CD8-positive, alpha-beta memory T cell (primary cell): Measurements from ENCODE around the gene AZU1. TPM values are rescaled to one million over a fixed set of nuclear protein-coding genes. Genes with fewer than 3 reads are reported as not detected.
"Not testable (repeated sequence)": the region's sequence is repeated elsewhere in the genome, so short reads cannot be mapped to it uniquely, and the experiment has no call there.

Experiments
- CTCF ChIA-PET: fragments of 350-600 bp; sonication (Branson Sonifier 250); formaldehyde crosslinking; loops from one replicate; lab custom pipeline; 2021; ENCODE audit warnings: antibody characterized with exemption; lab: Charles Lee
- POLR2A ChIA-PET: fragments of 350-600 bp; sonication (Branson Sonifier 250); formaldehyde crosslinking; loops from one replicate; lab custom pipeline; 2021; ENCODE audit warnings: antibody characterized with exemption; lab: Charles Lee
- DNase-seq, 5 donors: peaks; one replicate each; pipeline versions ENCODE4 v3.0.0 to v3.0.0-alpha.2; 2020 to 2022; ENCODE audit warnings: mixed read lengths in 1 of 5
- H3K27ac ChIP-seq: one replicate; pipeline ENCODE4 v1.7.0; 2013; ENCODE audit warnings: low read depth, mild to moderate bottlenecking, low read length, moderate library complexity
- H3K27me3 ChIP-seq: 2 replicates; pipeline ENCODE4 v1.7.0; 2013; ENCODE audit warnings: low read length, mild to moderate bottlenecking; ENCODE audit not compliant: insufficient read depth, poor library complexity, severe bottlenecking
- H3K36me3 ChIP-seq: 2 replicates; pipeline ENCODE4 v1.7.0; 2013; ENCODE audit warnings: mild to moderate bottlenecking, low read length, moderate library complexity; ENCODE audit not compliant: insufficient read depth
- H3K4me1 ChIP-seq: 2 replicates; pipeline ENCODE4 v1.7.0; 2013; ENCODE audit warnings: mild to moderate bottlenecking, low read length, moderate library complexity; ENCODE audit not compliant: insufficient read depth
- H3K4me3 ChIP-seq: 2 replicates; pipeline ENCODE4 v1.7.0; 2013; ENCODE audit warnings: mild to moderate bottlenecking, low read length
- H3K9me3 ChIP-seq: 2 replicates; pipeline ENCODE4 v1.7.0; 2013; ENCODE audit warnings: mild to moderate bottlenecking, low read length
- H3K27ac Mint-ChIP-seq, 8 donors: one replicate each; pipeline ENCODE4 v1.8.0; 2020 to 2021; ENCODE audit warnings: mixed read lengths in 8 of 8, mild to moderate bottlenecking in 6 of 8, inconsistent platforms in 3 of 8, moderate library complexity in 3 of 8
- H3K27me3 Mint-ChIP-seq, 2 donors: one replicate each; pipeline ENCODE4 v1.8.0; 2020 to 2021; ENCODE audit warnings: mixed read lengths in 2 of 2, mild to moderate bottlenecking in 1 of 2, moderate library complexity in 1 of 2
- H3K36me3 Mint-ChIP-seq, 3 donors: one replicate each; pipeline ENCODE4 v1.8.0; 2020 to 2021; ENCODE audit warnings: mixed read lengths in 3 of 3, inconsistent platforms in 1 of 3, mild to moderate bottlenecking in 1 of 3
- H3K4me1 Mint-ChIP-seq, 3 donors: one replicate each; pipeline ENCODE4 v1.8.0; 2020 to 2021; ENCODE audit warnings: mixed read lengths in 3 of 3, inconsistent platforms in 1 of 3, mild to moderate bottlenecking in 1 of 3
- H3K4me3 Mint-ChIP-seq, 7 donors: one replicate each; pipeline ENCODE4 v1.8.0; 2020 to 2021; ENCODE audit warnings: mixed read lengths in 7 of 7, mild to moderate bottlenecking in 6 of 7, moderate library complexity in 4 of 7, inconsistent platforms in 2 of 7
- H3K9me3 Mint-ChIP-seq, 5 donors: one replicate each; pipeline ENCODE4 v1.8.0; 2020 to 2022; ENCODE audit warnings: mixed read lengths in 5 of 5, mild to moderate bottlenecking in 3 of 5, moderate library complexity in 2 of 5, inconsistent platforms in 1 of 5
- polyA plus RNA-seq: library from polyadenylated mRNA; unstranded; fragments of 300-500 nt; fragmentation: Illumina TruSeq; gene quantifications from one replicate; pipeline ENCODE4 v1.2.3, GENCODE V29; 2021
- total RNA-seq, 2 experiments: library from RNA; stranded (reverse); gene quantifications; one replicate each; pipeline ENCODE4 v1.2.3, GENCODE V29; 2021

AZU1 gene
- total and polyA plus RNA-seq, 3 experiments from 2014 or later: not detected

- Histone ChIP-seq H3K27me3 (no peaks in the 10 kb centered on the region), H3K36me3 (peaks cover 8% of the 10 kb centered on the region), H3K4me1 (peaks cover 13% of the 10 kb centered on the region), H3K27ac (no peak overlapping the region), H3K9me3 (no peaks in the 10 kb centered on the region), H3K4me3 (no peak overlapping the region)
- peaks cover 10 to 14% (median 12%) of the 10 kb centered on the region in 3 donors for H3K4me1 Mint-ChIP-seq
- peaks cover 0 to 5% of the 10 kb centered on the region in 2 donors for H3K27me3 Mint-ChIP-seq
- CTCF ChIA-PET: interaction anchor here (1.4 to 1.5 kb wide), 2 partner anchors 9 to 111 kb away, joined by 4 to 7 read pairs; partner anchors contain the start of gene WDR18
- peaks cover 0 to 39% (median 2%) of the 10 kb centered on the region in 3 donors for H3K36me3 Mint-ChIP-seq
- peak overlapping the region; percentile 41 to 88 (median 66) for H3K4me3 Mint-ChIP-seq
- H3K9me3 Mint-ChIP-seq: no peaks in the 10 kb centered on the region
- peak; percentile 64 to 88 (median 80) for DNase-seq
- POLR2A ChIA-PET: interaction anchor here (0.6 to 1.8 kb wide), 5 partner anchors 9 to 155 kb away, joined by 3 to 9 read pairs (median 5); partner anchors contain the start of genes MED16 and RNU6-9
- peak overlapping the region in 3 of 8 donors; percentile 73 to 98 (median 87) for H3K27ac Mint-ChIP-seq
Measured at GRCh38 chr19:873084-873483, 45.4 kb downstream of the AZU1 start.

DNA sequence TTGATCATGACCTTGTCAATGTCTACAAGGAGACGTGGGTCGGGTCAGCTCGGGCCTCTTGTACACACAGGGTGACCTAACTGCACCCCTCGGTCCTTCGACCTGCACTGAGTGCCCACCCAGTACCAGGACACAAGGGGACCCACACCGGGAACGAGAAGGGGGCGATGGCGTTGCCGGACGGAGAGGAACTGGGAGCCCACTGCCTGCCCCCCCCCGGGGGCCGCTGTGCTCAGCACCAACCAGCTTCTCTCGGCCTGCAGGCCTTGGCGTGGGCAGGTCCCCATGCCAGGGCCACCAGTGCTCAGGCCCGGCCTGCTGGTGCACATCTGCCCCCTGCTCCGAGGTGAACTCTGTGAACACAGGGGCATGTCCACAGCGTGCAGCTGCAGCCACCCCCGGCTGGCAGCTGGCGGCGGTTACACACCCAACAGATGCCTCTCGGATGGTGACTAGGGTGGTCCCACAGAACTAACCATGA lies 46.0 kb downstream of the AZU1 start:
- ChIA-PET POLR2A (no interaction called here), CTCF (interaction anchor here (1.4 kb wide), 1 partner anchor 110 kb away, joined by 4 read pairs; the partner anchor contains the start of gene WDR18)
- H3K4me3 ChIP-seq: no peak overlapping the region
- Mint-ChIP-seq H3K36me3 (peaks cover 0 to 36% (median 2%) of the 10 kb centered on the region in 3 donors), H3K9me3 (no peaks in the 10 kb centered on the region), H3K27ac (no peak overlapping the region), H3K4me3 (no peak overlapping the region), H3K27me3 (peaks cover 0 to 5% of the 10 kb centered on the region in 2 donors), H3K4me1 (peaks cover 10 to 14% (median 12%) of the 10 kb centered on the region in 3 donors)
- H3K27me3 ChIP-seq: no peaks in the 10 kb centered on the region
- no peak for DNase-seq
- H3K4me1 ChIP-seq: peaks cover 13% of the 10 kb centered on the region
- no peak overlapping the region for H3K27ac ChIP-seq
- no peaks in the 10 kb centered on the region for H3K9me3 ChIP-seq
- peaks cover 8% of the 10 kb centered on the region for H3K36me3 ChIP-seq

GRCh38 chr19:875265-875879 lies 47.7 kb downstream of the AZU1 start:
- Mint-ChIP-seq H3K4me3 (no peak overlapping the region), H3K27ac (no peak overlapping the region), H3K36me3 (peaks cover 0 to 28% (median under 1%) of the 10 kb centered on the region in 3 donors), H3K9me3 (no peaks in the 10 kb centered on the region), H3K27me3 (peaks cover 0 to 3% of the 10 kb centered on the region in 2 donors), H3K4me1 (peaks cover 6 to 18% (median 12%) of the 10 kb centered on the region in 3 donors)
- no peak overlapping the region for H3K4me3 ChIP-seq
- ChIA-PET POLR2A (interaction anchor here (0.8 to 1.0 kb wide), 2 partner anchors 12 to 18 kb away, joined by 3 read pairs; partner anchors contain the start of genes MED16 and RNU6-9), CTCF (interaction anchor here (1.2 to 2.1 kb wide), 3 partner anchors 10 to 33 kb away, joined by 3 to 12 read pairs (median 8); no protein-coding TSS in a partner anchor)
- H3K27me3 ChIP-seq: no peaks in the 10 kb centered on the region
- no peaks in the 10 kb centered on the region for H3K9me3 ChIP-seq
- no peak for DNase-seq
- peaks cover 6% of the 10 kb centered on the region for H3K36me3 ChIP-seq
- H3K4me1 ChIP-seq: peaks cover 13% of the 10 kb centered on the region
- H3K27ac ChIP-seq: no peak overlapping the region

DNA sequence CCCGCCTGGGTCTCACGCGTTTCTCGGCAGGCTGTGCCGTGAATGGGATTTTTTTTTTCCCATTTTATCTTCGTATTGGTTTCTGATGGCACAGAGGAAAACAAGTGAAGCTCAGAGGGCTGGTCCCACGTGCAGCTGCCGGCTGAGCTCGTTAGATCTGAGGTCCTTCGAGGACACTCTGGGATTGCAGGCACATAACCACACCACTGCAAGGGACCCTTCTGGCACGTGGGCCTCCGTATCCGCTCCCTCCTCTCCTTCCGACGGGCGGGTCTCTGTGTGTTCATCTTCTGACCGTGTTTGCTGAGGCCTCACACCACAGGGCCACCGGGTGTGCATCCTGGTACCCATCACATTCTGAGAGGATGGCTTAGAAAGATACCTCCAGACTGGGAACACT lies 48.5 kb downstream of the AZU1 start:
- Mint-ChIP-seq H3K36me3 (peaks cover 0 to 30% (median 0%) of the 10 kb centered on the region in 3 donors), H3K9me3 (no peaks in the 10 kb centered on the region), H3K27me3 (peaks cover 0 to 3% of the 10 kb centered on the region in 2 donors), H3K4me1 (peaks cover 5 to 18% (median 10%) of the 10 kb centered on the region in 3 donors), H3K4me3 (no peak overlapping the region), H3K27ac (peak overlapping the region in 1 of 8 donors; percentile 52)
- H3K27ac ChIP-seq: no peak overlapping the region
- H3K9me3 ChIP-seq: no peaks in the 10 kb centered on the region
- no peak overlapping the region for H3K4me3 ChIP-seq
- peaks cover 13% of the 10 kb centered on the region for H3K4me1 ChIP-seq
- POLR2A ChIA-PET: interaction anchor here (1.0 kb wide), 1 partner anchor 17 kb away, joined by 3 read pairs; the partner anchor contains the start of genes MED16 and RNU6-9
- CTCF ChIA-PET: interaction anchor here (2.1 kb wide), 2 partner anchors 12 to 33 kb away, joined by 8 to 12 read pairs; no protein-coding TSS in a partner anchor
- DNase-seq: no peak
- no peaks in the 10 kb centered on the region for H3K36me3 ChIP-seq
- H3K27me3 ChIP-seq: no peaks in the 10 kb centered on the region

GRCh38 chr19:876780-877314 lies 49.2 kb downstream of the AZU1 start:
- Histone ChIP-seq H3K36me3 (no peaks in the 10 kb centered on the region), H3K27me3 (no peaks in the 10 kb centered on the region), H3K9me3 (no peaks in the 10 kb centered on the region), H3K4me1 (peaks cover 12% of the 10 kb centered on the region), H3K4me3 (no peak overlapping the region), H3K27ac (no peak overlapping the region)
- Mint-ChIP-seq H3K27ac (no peak overlapping the region), H3K9me3 (no peaks in the 10 kb centered on the region), H3K27me3 (peaks cover 0 to 3% of the 10 kb centered on the region in 2 donors), H3K36me3 (peaks cover 0 to 35% (median 0%) of the 10 kb centered on the region in 3 donors), H3K4me1 (peaks cover 5 to 14% (median 8%) of the 10 kb centered on the region in 3 donors), H3K4me3 (no peak overlapping the region)
- ChIA-PET POLR2A (no interaction called here), CTCF (no interaction called here)
- DNase-seq: no peak

DNA sequence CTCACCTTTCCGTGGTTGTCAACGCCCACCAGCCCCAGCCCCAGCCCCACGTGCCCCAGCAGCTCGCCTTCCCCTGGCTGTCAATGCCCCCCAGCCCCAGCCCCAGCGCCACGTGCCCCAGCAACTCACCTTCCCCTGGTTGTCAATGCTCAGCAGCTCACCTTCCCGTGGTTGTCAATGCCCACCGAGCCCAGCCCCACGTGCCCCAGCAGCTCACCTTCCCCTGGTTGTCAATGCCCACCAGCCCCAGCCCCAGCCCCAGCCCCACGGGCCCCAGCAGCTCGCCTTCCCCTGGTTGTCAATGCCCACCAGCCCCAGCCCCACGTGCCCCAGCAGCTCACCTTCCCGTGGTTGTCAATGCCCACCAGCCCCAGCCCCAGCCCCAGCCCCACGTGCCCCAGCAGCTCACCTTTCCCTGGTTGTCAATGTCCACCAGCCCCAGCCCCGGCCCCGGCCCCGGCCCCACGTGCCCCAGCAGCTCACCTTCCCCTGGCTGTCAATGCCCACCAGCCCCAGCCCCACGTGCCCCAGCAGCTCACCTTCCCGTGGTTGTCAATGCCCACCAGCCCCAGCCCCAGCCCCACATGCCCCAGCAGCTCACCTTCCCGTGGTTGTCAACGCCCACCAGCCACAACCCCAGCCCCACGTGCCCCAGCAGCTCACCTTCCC lies 50.5 kb downstream of the AZU1 start:
- H3K36me3 Mint-ChIP-seq: peaks cover 0 to 39% (median 0%) of the 10 kb centered on the region in 3 donors
- H3K4me3 Mint-ChIP-seq, H3K36me3 ChIP-seq, H3K9me3 ChIP-seq, H3K9me3 Mint-ChIP-seq, H3K4me1 ChIP-seq, H3K27ac ChIP-seq, H3K4me3 ChIP-seq, H3K27me3 ChIP-seq, H3K27me3 Mint-ChIP-seq, DNase-seq, H3K4me1 Mint-ChIP-seq: not testable (repeated sequence)
- H3K27ac Mint-ChIP-seq: peak overlapping the region in 1 of 8 donors; percentile 68
- CTCF ChIA-PET: interaction anchor here (0.6 to 2.0 kb wide), 3 partner anchors 14 to 107 kb away, joined by 3 to 6 read pairs (median 4); partner anchors contain the start of genes MED16 and RNU6-9
- POLR2A ChIA-PET: interaction anchor here (1.5 kb wide), 1 partner anchor 10 kb away, joined by 3 read pairs; no protein-coding TSS in a partner anchor

GRCh38 chr19:878751-879561 lies 51.3 kb downstream of the AZU1 start:
- not testable (repeated sequence) for H3K4me1 ChIP-seq, H3K27ac ChIP-seq, H3K4me3 Mint-ChIP-seq, H3K4me1 Mint-ChIP-seq, H3K9me3 ChIP-seq, H3K36me3 ChIP-seq, H3K4me3 ChIP-seq, H3K27me3 Mint-ChIP-seq, H3K27me3 ChIP-seq, H3K9me3 Mint-ChIP-seq, DNase-seq
- ChIA-PET CTCF (interaction anchor here (0.7 to 2.0 kb wide), 5 partner anchors 14 to 118 kb away, joined by 3 to 6 read pairs (median 4); partner anchors contain the start of genes MED16 and RNU6-9), POLR2A (interaction anchor here (0.6 to 1.5 kb wide), 3 partner anchors 9 to 338 kb away, joined by 3 to 6 read pairs (median 3); no protein-coding TSS in a partner anchor)
- Mint-ChIP-seq H3K27ac (peak overlapping the region in 1 of 8 donors; percentile 42), H3K36me3 (peaks cover 0 to 46% (median 0%) of the 10 kb centered on the region in 3 donors)
